Right cardiac atrium (tissue), 5 donors: ENCODE measurements around the gene ANKRD44. TPM values are rescaled to one million over a fixed set of nuclear protein-coding genes. Genes with fewer than 3 reads are reported as not detected.
"Not testable (repeated sequence)": the region's sequence is repeated elsewhere in the genome, so short reads cannot be mapped to it uniquely, and the experiment has no call there.

Experiments
- ATAC-seq, 2 donors: fragments of 200-7000 bp; cut with Tn5 transposase; one replicate each; pipeline versions ENCODE4 v1.8.0 to v1.9.1; 2020; ENCODE audit warnings: moderate library complexity in 2 of 2, mild to moderate bottlenecking in 1 of 2
- DNase-seq, 3 donors: peaks; one replicate each; pipeline ENCODE4 v3.0.0-alpha.2; 2020
- H3K27ac ChIP-seq: one replicate; pipeline ENCODE4 v1.5.1; 2013; ENCODE audit warnings: mild to moderate bottlenecking, low read length, control low read depth, moderate library complexity
- H3K27me3 ChIP-seq: one replicate; pipeline ENCODE4 v1.6.1; 2013; ENCODE audit not compliant: control insufficient read depth, insufficient read depth
- H3K4me1 ChIP-seq: one replicate; pipeline ENCODE4 v1.6.1; 2013; ENCODE audit warnings: low read length; ENCODE audit not compliant: control insufficient read depth, insufficient read depth
- H3K4me3 ChIP-seq: one replicate; pipeline ENCODE4 v1.5.1; 2013; ENCODE audit warnings: low read length, control low read depth
- H3K9me3 ChIP-seq: one replicate; pipeline ENCODE4 v1.6.1; 2013; ENCODE audit warnings: low read length; ENCODE audit not compliant: control insufficient read depth
- WGBS: extraction: QIAGEN DNeasy Blood & Tissue Kit; methylation state at CpG from one replicate; pipeline ENCODE4 v1.1.7; 2013; 5-methylcytosine and 5-hydroxymethylcytosine counted together
- intact Hi-C, 4 donors: fragments of 100-400 bp; cut with DNase I; formaldehyde crosslinking; loops; one replicate each; pipeline versions ENCODE4 v1.11.0 to v1.14.0; 2022 to 2023
- polyA plus RNA-seq: library from polyadenylated mRNA; stranded (reverse); fragments of 200-250 nt; gene quantifications from one replicate; pipeline ENCODE4 v1.2.3, GENCODE V29; 2013
- total RNA-seq, 4 donors: library from RNA; stranded (reverse); fragmentation: NEBNext Ultra II Directional; extraction: Animal tissue kit (Norgen Biotek cat#: 25700); gene quantifications; one replicate each; pipeline ENCODE4 v1.2.1, GENCODE V29; 2021
- donor health status: healthy with polysubstance abuse.
- donor health status: DM: no; HTN: yes; CAD: no.
- donor health status: DM: no; HTN: no; CAD: no.
- donor health status: DM: no; HTN: yes; CAD: no; lungs with severe emphysema.
- donor health status: DM: yes; HTN: yes; CAD: no.

Gene ANKRD44
- total and polyA plus RNA-seq, 5 donors = 4.8 to 18.8 (median 14.3) TPM

- Histone ChIP-seq H3K27ac (no peak overlapping the region), H3K9me3 (no peaks in the 10 kb centered on the region), H3K4me1 (peaks cover 4% of the 10 kb centered on the region), H3K4me3 (no peak overlapping the region), H3K27me3 (no peaks in the 10 kb centered on the region)
- intact Hi-C loops = no loop called here
- ATAC-seq (no peak), DNase-seq (no peak)
- 89% methylated on average over 5 of the region's 5 CpGs for WGBS
These were observed 63.5 kb downstream of the ANKRD44 start for GRCh38 chr2:197247083-197247482.

- no peak overlapping the region for H3K27ac ChIP-seq
- no peaks in the 10 kb centered on the region for H3K27me3 ChIP-seq
- peaks cover 4% of the 10 kb centered on the region for H3K4me1 ChIP-seq
- H3K4me3 ChIP-seq = no peak overlapping the region
- ATAC-seq = no peak
- intact Hi-C loops = no loop called here
- no peak for DNase-seq
- 96% methylated on average over 6 of the region's 6 CpGs for WGBS
- no peaks in the 10 kb centered on the region for H3K9me3 ChIP-seq
These were observed 64.5 kb downstream of the ANKRD44 start for GRCh38 chr2:197245829-197246804.

DNA sequence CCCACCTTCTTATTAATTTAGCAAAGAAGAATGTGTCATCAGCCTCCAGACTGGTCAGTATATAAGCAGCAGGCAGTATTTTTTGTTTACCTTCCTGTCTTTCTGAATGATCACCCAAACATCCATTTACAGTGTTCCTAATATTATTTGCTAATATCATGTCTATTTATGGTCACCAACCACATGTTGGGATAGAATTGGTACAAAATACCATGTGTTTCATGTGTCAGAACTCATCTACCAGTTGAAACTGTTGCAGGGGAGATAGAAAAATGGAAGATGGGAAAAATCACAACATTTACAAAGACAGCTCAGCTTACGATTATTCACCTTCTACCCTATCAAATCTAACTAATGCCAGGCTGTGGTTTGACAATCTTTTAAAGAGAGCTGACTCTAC is 66.2 kb downstream of the ANKRD44 start:
- Histone ChIP-seq H3K4me3 (no peak overlapping the region), H3K27me3 (no peaks in the 10 kb centered on the region), H3K4me1 (peaks cover 4% of the 10 kb centered on the region), H3K27ac (no peak overlapping the region), H3K9me3 (no peaks in the 10 kb centered on the region)
- DNase-seq = no peak
- intact Hi-C loops = no loop called here
- 100% methylated on average over 1 of the region's 1 CpG for WGBS
- ATAC-seq = no peak

DNA sequence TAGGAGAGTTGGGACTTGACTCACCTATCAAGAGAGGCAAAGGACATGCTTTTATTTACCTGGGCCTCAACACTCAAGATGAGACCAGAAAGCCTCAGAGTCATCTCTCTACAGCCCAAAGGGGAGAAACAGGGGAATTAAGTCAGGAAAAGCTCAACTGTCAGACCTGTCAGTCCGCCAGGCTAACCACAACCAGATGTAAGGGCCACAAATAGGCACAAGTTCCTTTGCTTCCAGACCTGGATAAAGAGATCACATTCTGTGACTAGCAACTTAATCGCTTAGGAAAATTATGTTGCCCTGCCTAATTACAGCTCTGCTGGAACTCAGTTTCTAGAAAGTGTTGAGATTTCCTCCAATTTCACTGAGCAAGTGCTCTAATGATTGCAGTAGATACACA is 67.9 kb downstream of the ANKRD44 start:
- DNase-seq = no peak
- Histone ChIP-seq H3K27me3 (no peaks in the 10 kb centered on the region), H3K4me1 (peaks cover 2% of the 10 kb centered on the region), H3K4me3 (no peak overlapping the region), H3K27ac (no peak overlapping the region), H3K9me3 (no peaks in the 10 kb centered on the region)
- ATAC-seq = no peak
- intact Hi-C loops = no loop called here
- 90% methylated on average over 2 of the region's 2 CpGs for WGBS

DNA sequence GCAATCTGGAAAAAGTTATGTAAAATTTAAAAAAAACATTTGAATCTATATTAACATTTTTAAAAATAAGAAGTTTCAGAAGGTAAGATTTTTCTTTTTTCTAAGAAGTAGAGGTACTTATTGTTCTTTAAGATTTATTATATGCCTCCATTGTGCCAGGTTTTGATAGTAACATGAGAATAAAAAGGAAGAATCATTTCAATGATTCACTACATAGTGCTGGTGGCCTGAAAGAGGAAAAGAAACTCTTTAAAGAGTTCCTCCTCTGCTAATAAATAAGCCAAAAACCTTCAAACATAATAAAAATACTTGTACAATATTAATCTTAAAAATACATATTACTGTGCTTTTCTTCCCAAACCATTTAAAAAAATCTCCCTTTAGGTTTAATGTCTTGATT is 69.0 kb downstream of the ANKRD44 start:
- intact Hi-C loops = no loop called here
- ATAC-seq (no peak), DNase-seq (no peak)
- Histone ChIP-seq H3K9me3 (no peaks in the 10 kb centered on the region), H3K27me3 (no peaks in the 10 kb centered on the region), H3K4me1 (no peaks in the 10 kb centered on the region), H3K27ac (no peak overlapping the region), H3K4me3 (no peak overlapping the region)

GRCh38 chr2:197241153-197241552 is 69.4 kb downstream of the ANKRD44 start:
- Histone ChIP-seq H3K27ac (no peak overlapping the region), H3K4me1 (no peaks in the 10 kb centered on the region), H3K27me3 (no peaks in the 10 kb centered on the region), H3K9me3 (no peaks in the 10 kb centered on the region), H3K4me3 (no peak overlapping the region)
- 40% methylated on average over 1 of the region's 1 CpG for WGBS
- DNase-seq (no peak), ATAC-seq (no peak)
- intact Hi-C loops = no loop called here

DNA sequence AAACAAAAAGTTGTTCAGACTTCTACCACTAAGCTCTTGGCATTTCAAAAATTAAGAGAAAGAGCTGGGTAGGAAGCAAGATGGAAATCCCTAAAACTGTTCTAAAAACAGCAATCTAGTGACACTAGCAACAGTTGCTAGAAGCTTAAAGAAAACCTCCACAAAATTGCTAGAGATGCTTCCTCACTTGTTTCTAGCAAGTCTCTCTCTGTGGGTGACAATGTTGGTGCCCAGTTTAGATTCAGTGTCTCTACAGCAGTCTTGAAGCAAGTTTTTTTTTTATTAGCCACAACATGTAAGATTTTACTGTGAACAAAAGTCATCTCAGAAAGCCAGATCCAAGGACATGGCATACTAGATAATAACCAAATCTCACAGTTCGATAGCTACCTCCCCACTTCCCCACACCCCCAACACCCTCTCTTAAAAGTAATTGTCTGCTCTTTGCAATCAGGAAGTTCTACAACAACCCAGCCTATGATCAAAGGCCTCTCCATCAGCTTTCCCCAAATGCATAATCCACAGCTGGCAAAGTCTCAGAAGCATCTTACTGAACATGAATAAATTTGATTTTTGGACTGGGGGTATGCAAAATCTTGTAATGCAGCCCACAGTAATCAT is 70.0 kb downstream of the ANKRD44 start:
- no peak for DNase-seq
- H3K4me3 ChIP-seq = no peak overlapping the region
- H3K4me1 ChIP-seq = no peaks in the 10 kb centered on the region
- no peaks in the 10 kb centered on the region for H3K27me3 ChIP-seq
- no peaks in the 10 kb centered on the region for H3K9me3 ChIP-seq
- ATAC-seq = no peak
- intact Hi-C loops = no loop called here
- H3K27ac ChIP-seq = no peak overlapping the region
- 42% methylated on average over 1 of the region's 1 CpG for WGBS

DNA sequence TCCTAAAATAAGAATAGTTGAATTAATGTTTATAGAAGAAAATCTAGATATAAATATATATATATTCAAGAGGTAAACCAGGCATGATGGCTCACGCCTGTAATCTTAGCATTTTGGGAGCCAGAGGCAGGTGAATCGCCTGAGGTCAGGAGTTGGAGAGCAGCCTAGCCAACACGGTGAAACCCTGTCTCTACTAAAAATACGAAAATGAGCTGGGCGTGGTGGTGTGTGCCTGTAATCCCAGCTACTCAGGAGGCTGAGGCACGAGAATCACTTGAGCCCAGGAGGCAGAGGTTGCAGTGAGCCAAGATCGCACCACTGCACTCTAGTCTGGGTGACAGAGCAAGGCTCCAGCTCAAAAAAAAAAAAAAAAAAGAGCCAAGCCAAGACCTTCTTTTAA is 70.6 kb downstream of the ANKRD44 start:
- ATAC-seq, DNase-seq, H3K9me3 ChIP-seq, intact Hi-C loops, H3K27me3 ChIP-seq, H3K4me1 ChIP-seq, H3K4me3 ChIP-seq, H3K27ac ChIP-seq: not testable (repeated sequence)
- WGBS = 84% methylated on average over 7 of the region's 7 CpGs

GRCh38 chr2:197239434-197239833 is 71.1 kb downstream of the ANKRD44 start:
- no peak for ATAC-seq
- Histone ChIP-seq H3K4me1 (no peaks in the 10 kb centered on the region), H3K9me3 (no peaks in the 10 kb centered on the region), H3K27ac (no peak overlapping the region), H3K27me3 (no peaks in the 10 kb centered on the region), H3K4me3 (no peak overlapping the region)
- intact Hi-C loops = no loop called here
- DNase-seq = no peak
- WGBS = 68% methylated on average over 2 of the region's 2 CpGs

GRCh38 chr2:197238043-197238365 is 72.6 kb downstream of the ANKRD44 start:
- no peak overlapping the region for H3K4me3 ChIP-seq
- ATAC-seq = no peak
- H3K27ac ChIP-seq = no peak overlapping the region
- no peak for DNase-seq
- intact Hi-C loops = no loop called here
- H3K4me1 ChIP-seq = no peaks in the 10 kb centered on the region
- H3K9me3 ChIP-seq = no peaks in the 10 kb centered on the region
- H3K27me3 ChIP-seq = no peaks in the 10 kb centered on the region
- 68% methylated on average over 2 of the region's 2 CpGs for WGBS

DNA sequence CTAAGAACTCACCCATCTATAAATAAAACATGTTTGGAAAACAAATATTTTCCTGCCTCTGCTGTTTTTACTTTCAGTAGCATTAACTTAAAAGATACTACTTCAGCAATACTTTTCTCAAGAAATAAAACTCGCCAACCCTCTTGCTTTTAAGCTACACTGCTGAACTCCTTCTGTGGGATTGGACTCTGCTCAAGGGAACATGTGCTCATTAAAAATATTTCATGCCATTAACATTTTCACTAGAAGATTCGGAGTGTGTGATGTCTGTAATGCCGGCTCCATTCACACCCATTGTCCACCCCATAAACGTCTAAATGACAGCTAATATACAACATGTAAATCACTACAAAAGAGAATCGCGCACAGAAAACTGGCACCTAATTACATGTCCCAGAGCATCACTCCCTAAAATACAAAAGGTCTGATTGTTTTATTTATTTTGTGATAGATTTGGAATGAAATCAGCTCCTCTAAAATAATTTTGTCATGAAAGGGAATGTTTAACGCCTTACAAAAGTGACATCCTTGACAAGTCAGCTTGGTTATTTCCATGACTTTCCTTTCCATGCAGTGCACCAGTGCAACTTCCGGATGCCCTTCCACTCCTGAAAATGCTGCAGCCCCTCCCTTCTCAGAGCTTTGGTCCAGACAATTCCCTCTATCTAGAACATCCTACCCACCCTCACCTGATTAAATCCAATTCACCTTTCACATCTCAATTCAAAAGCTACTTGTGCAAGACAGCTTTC is 73.1 kb downstream of the ANKRD44 start:
- no peaks in the 10 kb centered on the region for H3K4me1 ChIP-seq
- intact Hi-C loops = no loop called here
- 76% methylated on average over 8 of the region's 8 CpGs for WGBS
- DNase-seq (no peak), ATAC-seq (no peak)
- no peaks in the 10 kb centered on the region for H3K27me3 ChIP-seq
- H3K4me3 ChIP-seq = no peak overlapping the region
- no peak overlapping the region for H3K27ac ChIP-seq
- no peaks in the 10 kb centered on the region for H3K9me3 ChIP-seq
